ENCODE results near the gene UNC79.

GRCh38 chr14:93747102-93747501 lies 316.4 kb downstream of the UNC79 start:
- TF ChIP-seq CTCF (IDR thresholded peaks at IDR 0.05) (no peak), POLR2AphosphoS5 (IDR thresholded peaks at IDR 0.05) (no peak), EP300 (IDR thresholded peaks at IDR 0.05) (no peak)

Data from esophagus muscularis mucosa (tissue), 4 donors.